HepG2 (cell line): Measurements from ENCODE around the gene RBSN. TPM values are rescaled to one million over a fixed set of nuclear protein-coding genes. Genes with fewer than 3 reads are reported as not detected.

Experiments
- ATAC-seq: fragments of 200-7000 bp; cut with Tn5 transposase; 3 replicates; pipeline ENCODE4 v1.9.1; 2020; ENCODE audit warnings: mild to moderate bottlenecking, moderate library complexity
- BruUV-seq: library from RNA; stranded (reverse); fragments of 400-500 nt; replicated peaks from 2 replicates; lab custom pipeline; 2021; lab: Mats Ljungman, UMichigan
- CTCF ChIA-PET: fragments of 300-600 bp; formaldehyde crosslinking; extraction: SDS; loops from one replicate; lab custom pipeline; 2021; ENCODE audit warnings: low total read pairs, inconsistent platforms, low intra/inter-chr PET ratio; lab: Yijun Ruan, JAX
- POLR2A ChIA-PET: fragments of 350-600 bp; sonication (Branson Sonifier 250); formaldehyde crosslinking; loops from one replicate; lab custom pipeline; 2020; ENCODE audit warnings: antibody characterized with exemption, inconsistent platforms; lab: Yijun Ruan, JAX
- DNase-seq: peaks from one replicate; pipeline ENCODE4 v3.0.0-alpha.2; 2015; ENCODE audit warnings: low spot score
- FAIRE-seq: peaks from 3 replicates; lab custom pipeline; 2011; peaks lifted over from hg19 to GRCh38; lab: Jason Lieb, UNC
- H2AFZ ChIP-seq: one replicate; pipeline ENCODE4 v1.6.1; 2011; ENCODE audit warnings: low read length, inconsistent platforms
- H3K27ac ChIP-seq: fragments of 300-600 bp; 3 replicates; pipeline ENCODE4 v1.8.0; 2011; ENCODE audit warnings: mixed run types, mild to moderate bottlenecking, mixed read lengths, low read length, inconsistent platforms; ENCODE audit not compliant: insufficient read depth; ENCODE audit errors: extremely low read length
- H3K27me3 ChIP-seq, 2 experiments: fragments of 200-600 bp in 1 of 2; 2 replicates in 1 of 2; 3 replicates in 1 of 2; pipeline versions ENCODE4 v1.6.0 to v1.8.0; 2011; ENCODE audit warnings: low read length in 2 of 2, mild to moderate bottlenecking in 2 of 2, moderate library complexity in 2 of 2, inconsistent platforms in 1 of 2; ENCODE audit not compliant: insufficient read depth in 2 of 2, control insufficient read depth in 1 of 2
- H3K36me3 ChIP-seq, 2 experiments: fragments of 200-600 bp in 1 of 2; replicated peaks in 1 of 2; 2 replicates in 1 of 2; 3 replicates in 1 of 2; pipeline versions ENCODE4 v1.5.1 to v1.8.0; 2011; ENCODE audit warnings: low read length in 2 of 2, inconsistent platforms in 1 of 2; ENCODE audit not compliant: insufficient read depth in 2 of 2, control insufficient read depth in 1 of 2
- H3K4me1 ChIP-seq: 2 replicates; pipeline ENCODE4 v1.5.1; 2012; ENCODE audit warnings: low read length, inconsistent platforms; ENCODE audit not compliant: insufficient read depth
- H3K4me2 ChIP-seq: 2 replicates; pipeline ENCODE4 v1.6.0; 2011; ENCODE audit warnings: low read depth, low read length, inconsistent platforms
- H3K4me3 ChIP-seq, 3 experiments: fragments of 200-600 bp in 1 of 3; sonication (generic), shearing (Covaris generic) in 1 of 3; replicated peaks in 1 of 3; 2 replicates each; pipeline ENCODE4 v1.5.1; 2011 to 2016; ENCODE audit warnings: low read length in 3 of 3, inconsistent platforms in 2 of 3, low read depth in 2 of 3, mild to moderate bottlenecking in 2 of 3, control low read depth in 1 of 3, mixed read lengths in 1 of 3; ENCODE audit not compliant: insufficient read depth in 1 of 3
- H3K79me2 ChIP-seq: one replicate; pipeline ENCODE4 v1.6.1; 2011; ENCODE audit warnings: low read length, inconsistent platforms; ENCODE audit not compliant: insufficient read depth
- H3K9ac ChIP-seq: 2 replicates; pipeline ENCODE4 v1.6.0; 2011; ENCODE audit warnings: mild to moderate bottlenecking, low read depth, low read length, inconsistent platforms; ENCODE audit not compliant: insufficient read depth
- H3K9me3 ChIP-seq: 2 replicates; pipeline ENCODE4 v1.5.1; 2012; ENCODE audit warnings: mild to moderate bottlenecking, low read length
- H4K20me1 ChIP-seq: 2 replicates; pipeline ENCODE4 v1.6.0; 2011; ENCODE audit warnings: inconsistent platforms, mild to moderate bottlenecking, low read length, moderate library complexity; ENCODE audit not compliant: insufficient read depth
- AGO2 ChIP-seq: fragments of 200-400 bp; formaldehyde crosslinking; optimal IDR thresholded peaks from 2 replicates; pipeline ENCODE3; 2017; ENCODE audit warnings: mild to moderate bottlenecking, low read depth, low read length, moderate library complexity
- CEBPG ChIP-seq: IDR thresholded peaks from 2 replicates; pipeline ENCODE4 v1.6.1; 2016
- HMGXB4 ChIP-seq, 2 experiments: sonication (generic) in 1 of 2; formaldehyde crosslinking in 1 of 2; IDR thresholded peaks; 2 replicates each; pipeline versions ENCODE4 v1.4.0 to v1.6.1; 2018 to 2020; ENCODE audit warnings: missing genetic modification reagents in 2 of 2, borderline replicate concordance in 1 of 2, low read depth in 1 of 2, mild to moderate bottlenecking in 1 of 2, missing biosample characterization in 1 of 2
- MIXL1 ChIP-seq: IDR thresholded peaks from 2 replicates; pipeline ENCODE4 v1.6.1; 2016
- MXD1 ChIP-seq: sonication (generic); formaldehyde crosslinking; IDR thresholded peaks from 2 replicates; pipeline ENCODE4 v1.4.0; 2020; ENCODE audit warnings: mild to moderate bottlenecking, missing genetic modification reagents
- MXI1 ChIP-seq: IDR thresholded peaks from 3 replicates; pipeline ENCODE4 v1.6.1; 2012; ENCODE audit warnings: low read depth, low read length, inconsistent platforms, borderline replicate concordance
- ZFAT ChIP-seq: sonication (generic); formaldehyde crosslinking; conservative IDR thresholded peaks from 2 replicates; pipeline ENCODE4 v1.8.1; 2023; ENCODE audit warnings: missing genetic modification reagents, inconsistent platforms
- ZFP91 ChIP-seq: sonication (generic); formaldehyde crosslinking; IDR thresholded peaks from 2 replicates; pipeline ENCODE4 v1.9.0; 2022; ENCODE audit warnings: missing genetic modification reagents, mild to moderate bottlenecking, borderline replicate concordance
- ZFY ChIP-seq: sonication (generic); formaldehyde crosslinking; IDR thresholded peaks from 2 replicates; pipeline ENCODE4 v1.4.0; 2020; ENCODE audit warnings: missing genetic modification reagents
- ZNF230 ChIP-seq: sonication (generic); formaldehyde crosslinking; IDR thresholded peaks from 2 replicates; pipeline ENCODE4 v1.4.0; 2020; ENCODE audit warnings: mild to moderate bottlenecking, missing genetic modification reagents
- ZNF235 ChIP-seq: sonication (generic); formaldehyde crosslinking; IDR thresholded peaks from 2 replicates; pipeline ENCODE4 v1.8.1; 2023; ENCODE audit warnings: mild to moderate bottlenecking, missing genetic modification reagents, borderline replicate concordance
- ZNF317 ChIP-seq: sonication (generic); formaldehyde crosslinking; IDR thresholded peaks from 2 replicates; pipeline ENCODE4 v1.5.0; 2020; ENCODE audit warnings: mild to moderate bottlenecking, missing genetic modification reagents
- ZNF430 ChIP-seq: sonication (generic); formaldehyde crosslinking; IDR thresholded peaks from 2 replicates; pipeline ENCODE4 v1.9.0; 2021; ENCODE audit warnings: mild to moderate bottlenecking, missing genetic modification reagents
- WGBS: methylation state at CpG from one replicate; pipeline ENCODE4 v1.1.6; 2017; ENCODE audit warnings: low lambda C conversion rate; 5-methylcytosine and 5-hydroxymethylcytosine counted together
- in situ Hi-C: cut with HindIII; loops from 2 replicates; pipeline ENCODE4 v1.10.0; 2017; ENCODE audit warnings: low pct_unique_long_range_greater_than_20kb; ENCODE audit not compliant: extremely low pct_ligation_motif_present
- intact Hi-C: fragments of 100-400 bp; cut with micrococcal nuclease; formaldehyde crosslinking; loops from one replicate; pipeline ENCODE4 v1.10.0; 2022; ENCODE audit not compliant: unreplicated experiment
- polyA plus RNA-seq, 8 experiments: library from polyadenylated mRNA; depleted of rRNA in 3 of 8; stranded (reverse) in 7 of 8; unstranded in 1 of 8; fragments of >200 nt; fragmentation: Illumina TruSeq in 4 of 8; extraction: Trizol in 4 of 8; gene quantifications; 2 replicates each; pipeline versions ENCODE4 v1.2.1 to v1.2.3, GENCODE V29; 2011 to 2016; ENCODE audit warnings: low read depth in 4 of 8, missing spikeins in 1 of 8, mixed read lengths in 1 of 8; ENCODE audit not compliant: insufficient read depth in 1 of 8
- total RNA-seq, 5 experiments: library from RNA; depleted of rRNA; stranded (reverse); fragments of >200 nt; fragmentation: Illumina TruSeq; extraction: Trizol; gene quantifications; 2 replicates each; pipeline ENCODE4 v1.2.3, GENCODE V29; 2016; ENCODE audit warnings: low read depth in 1 of 5

The RBSN gene
- total and polyA plus RNA-seq, 2 of the 13 experiments (the other 11 are each of a cell fraction or from before 2014, with no cell fraction given) = 7.9 to 11.8 TPM

- intact Hi-C loops = no loop called here
- BruUV-seq = no TSS peak
- Histone ChIP-seq H3K79me2 (peaks cover 35% of the 10 kb centered on the region), H4K20me1 (peaks cover 13% of the 10 kb centered on the region), H3K36me3 (peaks cover 31 to 91% of the 10 kb centered on the region in 2 experiments; a peak in 4 of 5 replicates), H3K4me1 (peaks cover 9% of the 10 kb centered on the region; the same call in 1 of the 2 replicates), H3K4me2 (no peak overlapping the region), H3K4me3 (no peak overlapping the region), H3K27me3 (no peaks in the 10 kb centered on the region), H3K27ac (no peak overlapping the region), H3K9me3 (no peaks in the 10 kb centered on the region), H2AFZ (no peak overlapping the region), H3K9ac (no peak overlapping the region)
- ChIA-PET CTCF (no interaction called here), POLR2A (no interaction called here)
- ATAC-seq (peak; percentile 6; the same call in 1 of the 3 replicates), DNase-seq (no peak), FAIRE-seq (no peak)
- 98% methylated on average over 13 of the region's 14 CpGs for WGBS
- TF ChIP-seq ZNF317 (CRISPR knock-in tag) = no peak
- TF ChIP-seq AGO2 = peak; percentile 26
- in situ Hi-C loops = no loop called here
Observed at GRCh38 chr3:15052335-15053242, 46.4 kb downstream of the RBSN start.

GRCh38 chr3:15051531-15051930 lies 47.4 kb downstream of the RBSN start:
- Histone ChIP-seq H3K9me3 (no peaks in the 10 kb centered on the region), H3K4me1 (peaks cover 9% of the 10 kb centered on the region; the same call in 1 of the 2 replicates), H3K36me3 (peaks cover 31 to 91% of the 10 kb centered on the region in 2 experiments), H3K4me2 (no peak overlapping the region), H3K9ac (no peak overlapping the region), H2AFZ (no peak overlapping the region), H3K4me3 (no peak overlapping the region), H3K27me3 (no peaks in the 10 kb centered on the region), H3K79me2 (peaks cover 25% of the 10 kb centered on the region), H4K20me1 (peaks cover 13% of the 10 kb centered on the region), H3K27ac (no peak overlapping the region)
- WGBS = 80% methylated on average over 1 of the region's 1 CpG
- FAIRE-seq (peak; percentile 23), DNase-seq (peak; percentile 62), ATAC-seq (peak; percentile 99)
- no TSS peak for BruUV-seq
- in situ Hi-C loops (no loop called here), intact Hi-C loops (no loop called here)
- ChIA-PET CTCF (no interaction called here), POLR2A (interaction anchor here (1.0 to 1.4 kb wide), 2 partner anchors 9 to 13 kb away, joined by 5 to 13 read pairs; partner anchors contain the start of gene MRPS25)
- TF ChIP-seq ZFP91 = 0 out of 2 replicates have a peak, but pooled peaks have one; percentile 38
- TF ChIP-seq MXI1 = no peak
- peak; percentile 29; the same call in 1 of the 2 replicates for TF ChIP-seq MIXL1
- TF ChIP-seq ZNF230 (CRISPR knock-in tag) = no peak
- no peak for TF ChIP-seq MXD1 (CRISPR knock-in tag)
- TF ChIP-seq ZFAT (CRISPR knock-in tag) = no peak
- no peak for TF ChIP-seq ZNF235 (CRISPR knock-in tag)
- TF ChIP-seq ZNF430 (CRISPR knock-in tag) = no peak
- TF ChIP-seq CEBPG = no peak
- TF ChIP-seq HMGXB4 (CRISPR knock-in tag; IDR thresholded peaks at IDR 0.05; ENCODE audit: borderline replicate concordance in 1 of 2, low read depth in 1 of 2) = 0 out of 4 replicates have a peak, but pooled peaks of 1 of the 2 experiments have one; percentile 32
- no peak for TF ChIP-seq ZNF317 (CRISPR knock-in tag)
- 0 out of 2 replicates have a peak, but pooled peaks have one; percentile 25 for TF ChIP-seq ZFY (CRISPR knock-in tag)
